Measurements from ENCODE around the gene B4GALT5. TPM values are rescaled to one million over a fixed set of nuclear protein-coding genes. Genes with fewer than 3 reads are reported as not detected.

B4GALT5 gene
- total RNA-seq, 1 experiment from 2014 or later, result 18.2 TPM

DNA sequence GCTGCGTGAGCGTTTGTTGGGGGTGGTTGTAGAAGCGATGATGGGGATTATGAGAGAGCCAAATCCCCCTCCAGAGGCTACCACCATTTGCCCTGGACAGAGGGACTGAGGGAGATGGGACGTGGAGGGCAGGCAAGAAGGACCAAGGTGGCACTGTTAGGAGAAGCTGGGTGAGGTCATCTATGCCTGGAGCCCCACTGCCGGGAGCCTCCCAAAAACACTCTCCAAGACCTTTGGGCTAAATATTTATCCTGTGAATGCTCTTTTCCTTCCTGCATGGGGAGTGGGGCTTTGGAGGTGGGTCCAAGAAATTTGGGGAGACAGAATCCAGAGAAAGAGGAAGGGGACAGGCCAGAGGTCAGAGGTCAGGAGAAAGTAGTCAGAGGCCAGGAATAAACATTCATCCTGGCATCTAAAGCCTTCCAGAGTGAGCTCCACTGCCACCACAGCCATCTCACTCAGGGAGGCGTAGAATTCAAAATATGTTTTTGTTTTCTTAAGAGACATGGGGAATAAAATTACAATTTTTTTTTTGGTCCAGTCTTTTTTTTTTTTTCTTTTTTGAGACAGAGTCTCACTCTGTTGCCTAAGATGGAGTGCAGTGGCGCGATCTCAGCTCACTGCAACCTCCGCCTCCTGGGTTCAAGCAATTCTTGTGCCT is 128.0 kb downstream of the B4GALT5 start:
- DNase-seq (ENCODE audit: low read depth), result no peak

DNA sequence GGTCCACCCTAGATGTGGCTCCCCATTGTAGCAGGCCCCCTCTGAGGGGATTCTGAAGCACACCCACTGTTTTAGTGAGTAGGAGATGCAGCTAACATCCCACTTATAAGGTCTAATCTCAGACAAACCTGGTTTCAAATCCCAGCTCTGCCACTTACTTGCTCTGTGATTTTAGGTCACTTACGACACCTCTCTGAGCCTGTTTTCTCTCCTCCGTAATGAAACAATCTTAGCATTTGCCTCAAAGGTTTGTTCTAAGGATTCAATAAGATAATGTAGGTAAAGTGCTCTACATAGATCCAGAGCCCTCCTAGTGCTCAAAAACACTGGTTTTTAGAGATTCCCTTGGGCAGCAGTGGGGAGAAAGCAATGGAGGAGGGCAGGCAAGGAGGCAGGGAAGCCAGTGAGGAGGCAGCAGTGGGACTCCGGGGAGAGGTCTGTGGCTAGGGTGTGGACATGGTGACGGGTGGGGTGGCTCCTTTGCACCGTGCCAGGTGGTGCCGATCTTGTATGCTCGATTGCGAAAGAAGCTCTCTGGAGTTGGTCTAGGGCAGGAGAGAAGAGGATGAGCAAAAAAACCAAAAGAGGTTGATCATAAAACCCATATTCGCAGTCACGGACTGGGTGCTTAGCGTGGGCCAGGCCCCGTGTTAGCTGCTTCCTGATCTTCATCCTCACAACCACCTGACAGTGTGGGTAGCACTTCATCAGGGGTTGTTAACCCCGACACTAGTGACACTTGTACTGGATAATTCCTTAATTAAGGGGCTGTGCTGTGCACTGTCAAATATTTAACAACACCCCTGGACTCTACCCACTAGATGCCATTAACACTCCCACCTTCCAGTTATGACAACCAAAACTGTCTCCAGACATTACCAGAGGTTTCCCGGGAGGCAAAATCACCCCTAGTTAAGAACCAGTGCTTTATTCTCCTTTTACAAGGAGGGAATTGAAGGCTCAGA is 129.0 kb downstream of the B4GALT5 start:
- DNase-seq (ENCODE audit: low read depth), result no peak

DNA sequence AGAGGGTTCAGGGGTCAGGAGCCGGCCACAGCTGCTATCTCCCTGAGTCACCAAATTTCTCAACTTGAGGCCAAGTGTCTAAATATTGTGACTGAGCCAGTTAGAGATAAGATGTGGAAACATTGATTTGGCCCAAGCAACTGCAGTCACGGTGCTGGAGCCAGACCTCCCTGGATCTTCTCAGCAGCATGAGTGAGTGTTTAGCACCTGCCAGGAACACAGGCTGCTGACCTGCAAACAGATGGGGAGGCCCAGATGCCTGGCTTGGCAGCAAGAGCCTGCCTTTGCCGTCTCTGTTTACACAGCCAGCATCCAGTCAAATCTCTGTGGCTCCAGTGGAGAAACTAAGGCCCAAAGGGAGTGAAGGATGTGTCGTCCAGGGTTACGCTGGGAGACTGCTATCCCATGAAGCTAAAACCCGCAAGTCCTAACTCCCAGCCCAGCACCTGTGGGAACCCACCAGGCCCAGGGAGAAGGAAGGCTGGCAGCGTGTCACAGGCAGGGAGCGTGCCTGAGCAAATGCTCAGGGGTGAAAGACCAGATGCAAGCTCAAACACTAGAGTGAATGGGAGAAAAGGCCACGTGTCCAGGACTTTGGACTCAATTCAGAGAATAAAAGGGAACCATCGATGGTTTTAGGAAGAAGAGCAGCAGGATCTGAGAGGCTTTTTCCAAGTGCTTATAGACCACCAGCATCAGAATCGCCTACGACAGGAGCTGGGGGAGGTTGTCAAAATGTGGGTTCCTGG is 129.8 kb downstream of the B4GALT5 start:
- peak; percentile 73 for DNase-seq (ENCODE audit: low read depth)

DNA sequence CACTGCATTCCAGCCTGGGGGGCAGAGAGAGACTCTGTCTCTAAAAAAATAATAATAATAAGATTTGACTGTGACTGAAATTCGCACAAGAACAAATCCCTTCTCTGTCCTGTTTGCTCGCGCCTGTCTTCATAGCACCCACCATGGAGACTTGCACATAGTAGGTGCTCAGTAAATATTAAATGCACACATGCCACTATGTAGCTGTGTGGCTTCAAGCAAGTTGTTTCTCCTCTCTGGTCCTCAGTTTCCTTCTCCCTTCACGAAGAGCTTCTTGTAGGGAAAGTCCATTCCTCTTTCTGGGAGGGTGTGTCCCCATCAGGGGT is 130.4 kb downstream of the B4GALT5 start:
- no peak for DNase-seq (ENCODE audit: low read depth)

Other genes starting within 250 kb of the B4GALT5 start
- gene KCNB1, start 231.2 kb downstream of the B4GALT5 start, total RNA-seq (2014; rRNA removed; shearing (Covaris generic)), result under 0.01 TPM in 1 of 2 replicates, not detected in the other
- 0.54 and 0.57 TPM in 2 replicates for gene PTGIS, start 145.7 kb downstream of the B4GALT5 start, total RNA-seq (2014; rRNA removed; shearing (Covaris generic))
- gene SLC9A8, start 99.0 kb upstream of the B4GALT5 start, total RNA-seq (2014; rRNA removed; shearing (Covaris generic)), result 2.2 and 2.3 TPM in 2 replicates
- 2.0 and 3.3 TPM in 2 replicates for gene SPATA2, start 201.7 kb upstream of the B4GALT5 start, total RNA-seq (2014; rRNA removed; shearing (Covaris generic))
- gene RNF114, start 222.5 kb upstream of the B4GALT5 start, total RNA-seq (2014; rRNA removed; shearing (Covaris generic)), result 273 and 292 TPM in 2 replicates

Measured in Daoy (cell line).